GM04503 (cell line): ENCODE results near the gene C17orf75.

Source experiments
- DNase-seq: peaks from one replicate; pipeline ENCODE4 v3.0.0-alpha.2; 2012; ENCODE audit warnings: low read depth

C17orf75 gene

GRCh38 chr17:32302860-32303649 lies 38.9 kb downstream of the C17orf75 start:
- no peak for DNase-seq

DNA sequence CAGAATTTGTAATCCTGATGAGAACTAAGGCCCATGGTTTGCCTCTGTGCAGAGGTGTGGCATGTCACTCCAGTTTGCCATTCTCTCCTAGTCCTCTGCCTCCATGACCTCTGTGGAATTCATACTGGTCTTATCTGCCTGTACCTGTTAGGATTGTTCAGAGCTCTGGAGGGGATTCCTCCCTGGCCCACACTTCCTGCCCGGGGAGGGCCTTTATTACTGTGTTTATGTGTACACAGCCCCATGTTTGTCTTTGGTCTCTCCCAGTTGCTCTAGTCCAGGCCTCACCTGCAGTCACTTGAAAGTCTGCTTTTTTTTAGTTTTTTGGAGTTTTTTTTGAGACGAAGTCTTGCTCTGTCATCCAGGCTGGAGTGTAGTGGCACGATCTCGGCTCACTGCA lies 39.9 kb downstream of the C17orf75 start:
- no peak for DNase-seq

GRCh38 chr17:32299580-32300164 lies 42.3 kb downstream of the C17orf75 start:
- no peak for DNase-seq

DNA sequence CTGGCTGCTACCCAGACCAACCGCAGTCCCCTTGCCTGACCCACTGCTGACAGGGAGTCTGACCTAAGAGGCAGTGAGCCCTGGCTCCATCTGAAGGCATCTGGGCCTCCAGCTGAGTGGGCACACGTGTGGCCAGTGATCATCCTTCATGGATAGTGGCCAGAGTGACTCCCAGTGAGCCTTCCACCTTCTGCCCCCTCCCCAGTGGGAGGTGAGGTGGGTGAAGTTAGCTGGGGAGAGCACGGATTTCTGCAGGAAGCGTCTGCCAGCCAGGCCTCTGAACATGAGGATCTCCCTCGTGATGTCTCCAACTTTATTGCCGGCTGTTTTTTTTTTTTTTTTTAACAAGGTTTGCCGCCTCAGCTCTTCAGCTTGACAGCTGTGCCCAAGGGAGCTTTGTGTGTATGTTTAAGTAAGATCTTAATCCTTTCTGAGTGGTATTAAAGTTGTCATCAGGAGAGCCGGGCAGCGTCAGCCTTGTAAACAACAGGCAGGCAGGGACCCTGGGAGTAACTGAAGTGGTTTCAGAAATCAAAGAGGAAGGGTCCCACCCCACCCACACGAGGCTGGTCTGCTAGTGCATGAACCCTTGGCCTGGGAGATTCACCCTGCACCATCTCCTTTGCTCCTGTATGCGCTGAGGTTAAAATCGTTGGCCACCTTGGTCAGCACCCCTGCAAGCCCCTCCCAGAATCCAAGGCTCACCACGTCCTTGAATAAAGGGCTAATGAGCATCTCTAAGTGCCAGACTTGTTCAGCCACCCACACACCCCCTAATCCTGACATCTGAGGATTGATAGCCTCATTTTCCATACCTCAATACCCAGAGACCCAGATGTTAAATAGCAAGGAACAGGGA lies 43.0 kb downstream of the C17orf75 start:
- no peak for DNase-seq

GRCh38 chr17:32298298-32298697 lies 43.7 kb downstream of the C17orf75 start:
- no peak for DNase-seq

GRCh38 chr17:32297860-32298259 lies 44.1 kb downstream of the C17orf75 start:
- DNase-seq = no peak

DNA sequence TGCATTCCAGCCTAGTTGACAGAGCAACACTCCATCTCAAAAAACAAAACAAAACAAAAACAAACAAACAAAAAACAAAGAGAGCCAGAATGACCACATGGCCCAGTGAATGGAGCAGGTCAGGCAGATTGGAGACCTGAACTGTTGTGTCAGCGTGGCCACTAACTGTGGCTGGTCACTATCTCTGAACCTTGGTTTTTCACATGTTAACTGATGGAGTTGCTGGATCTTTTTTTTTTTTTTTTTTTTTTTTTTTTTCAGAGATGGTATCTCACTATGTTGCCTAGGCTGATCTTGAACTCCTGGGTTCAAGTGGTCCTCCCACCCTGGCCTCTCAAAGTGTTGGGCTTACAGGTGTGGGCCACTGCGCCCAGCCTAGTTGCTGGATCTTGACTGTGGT lies 44.5 kb downstream of the C17orf75 start:
- DNase-seq = no peak

GRCh38 chr17:32292094-32292493 lies 49.9 kb downstream of the C17orf75 start:
- no peak for DNase-seq

- no peak for DNase-seq
These were observed 52.4 kb downstream of the C17orf75 start for GRCh38 chr17:32289471-32290070.

- DNase-seq = no peak
These were observed 53.4 kb downstream of the C17orf75 start for GRCh38 chr17:32288615-32289014.

GRCh38 chr17:32287804-32288511 lies 54.0 kb downstream of the C17orf75 start:
- DNase-seq = no peak

- no peak for DNase-seq
These were observed 55.5 kb downstream of the C17orf75 start for GRCh38 chr17:32286518-32286900.

- DNase-seq = no peak
These were observed 56.0 kb downstream of the C17orf75 start for GRCh38 chr17:32285746-32286517.

DNA sequence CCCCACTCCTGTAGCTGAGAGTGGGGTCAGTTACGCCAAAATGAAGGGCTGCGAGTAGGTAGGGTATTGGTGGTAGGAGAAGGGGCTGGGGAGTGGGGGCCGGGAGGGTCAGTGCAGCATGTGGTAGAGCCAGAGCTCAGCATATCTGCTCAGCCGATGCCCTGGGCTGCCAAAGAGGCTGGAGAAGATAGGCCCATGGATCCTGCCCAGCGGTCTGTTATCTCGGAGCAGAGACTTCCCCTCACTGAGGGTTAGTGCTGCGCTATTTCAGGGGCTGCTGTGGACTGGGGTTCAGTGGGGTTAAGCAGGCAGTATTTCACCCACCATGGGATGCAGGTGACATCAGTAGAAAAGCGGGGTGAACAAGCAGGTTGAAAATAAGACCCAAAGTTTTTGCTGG lies 56.7 kb downstream of the C17orf75 start:
- DNase-seq = no peak

GRCh38 chr17:32283745-32284201 lies 58.2 kb downstream of the C17orf75 start:
- DNase-seq = no peak

DNA sequence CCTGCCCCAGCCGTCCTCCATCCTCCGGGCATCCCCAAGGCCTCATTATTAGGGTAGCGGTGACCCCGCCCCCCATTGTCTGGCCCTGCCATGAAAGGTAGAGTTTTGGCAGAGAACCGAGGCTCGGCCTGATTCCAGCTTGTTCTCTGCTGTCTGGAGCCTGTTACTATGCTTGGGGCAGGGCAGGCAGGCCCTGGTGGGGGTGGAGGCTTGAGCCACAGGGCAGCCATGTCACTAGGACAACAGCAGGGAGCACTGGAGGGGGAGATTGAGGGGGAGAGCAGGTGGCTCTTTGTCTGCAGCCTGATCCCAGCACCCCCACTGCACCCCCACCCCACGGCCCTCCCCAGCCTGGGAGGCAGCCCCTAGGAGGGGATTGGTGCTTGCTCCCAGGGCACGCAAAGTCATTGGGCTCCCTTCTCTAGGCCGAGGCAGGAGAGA lies 60.9 kb downstream of the C17orf75 start:
- no peak for DNase-seq

GRCh38 chr17:32279891-32280716 lies 61.9 kb downstream of the C17orf75 start:
- DNase-seq = no peak

DNA sequence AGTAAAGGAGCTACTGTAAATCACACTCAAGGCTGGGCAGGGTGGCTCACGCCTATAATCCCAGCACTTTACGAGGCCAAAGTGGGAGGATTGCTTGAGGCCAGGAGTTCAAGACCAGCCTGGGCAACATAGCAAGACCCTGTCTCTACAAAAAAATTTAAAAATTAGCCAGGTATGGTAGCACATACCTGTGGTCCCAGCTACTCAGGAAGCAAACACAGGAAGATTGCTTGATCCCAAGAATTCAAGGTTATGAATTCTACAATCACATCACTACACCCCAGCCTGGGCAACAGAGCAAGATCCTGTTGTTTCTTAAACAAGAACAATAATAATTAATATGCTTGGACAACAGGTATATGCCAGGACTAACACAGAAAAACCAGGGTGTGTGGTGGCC lies 63.2 kb downstream of the C17orf75 start:
- DNase-seq = no peak
